GM21723 (cell line): ENCODE results near the gene EPB41L4A.
"Not testable (repeated sequence)": the region's sequence is repeated elsewhere in the genome, so short reads cannot be mapped to it uniquely, and the experiment has no call there.

Experiments used
- ATAC-seq: cut with Tn5 transposase; IDR thresholded peaks from one replicate; pipeline ENCODE4 v1.9.1; 2021; ENCODE audit warnings: mild to moderate bottlenecking, moderate library complexity; ENCODE audit not compliant: unreplicated experiment

Gene EPB41L4A

DNA sequence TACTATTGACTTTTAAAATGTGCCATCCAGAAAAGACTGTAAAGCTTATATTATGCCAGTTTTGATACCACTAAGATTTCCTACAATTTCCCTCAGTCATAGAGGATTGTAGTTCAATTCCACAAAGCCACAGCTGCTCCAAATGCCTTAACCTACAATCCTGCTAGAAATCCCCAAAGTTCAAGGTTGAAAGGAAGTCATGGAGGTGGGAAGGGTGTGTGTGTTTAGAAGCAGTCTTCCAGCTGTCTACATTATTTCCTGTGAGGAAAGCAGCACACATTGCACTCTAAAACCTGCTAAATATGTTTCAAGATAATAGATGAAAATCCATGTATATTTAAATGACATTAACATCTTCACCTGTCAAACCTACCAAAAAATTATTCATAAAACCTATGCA, 11.8 kb downstream of the EPB41L4A start:
- no peak for ATAC-seq

- ATAC-seq: no peak
These were observed 16.0 kb downstream of the EPB41L4A start for GRCh38 chr5:112403069-112403468.

DNA sequence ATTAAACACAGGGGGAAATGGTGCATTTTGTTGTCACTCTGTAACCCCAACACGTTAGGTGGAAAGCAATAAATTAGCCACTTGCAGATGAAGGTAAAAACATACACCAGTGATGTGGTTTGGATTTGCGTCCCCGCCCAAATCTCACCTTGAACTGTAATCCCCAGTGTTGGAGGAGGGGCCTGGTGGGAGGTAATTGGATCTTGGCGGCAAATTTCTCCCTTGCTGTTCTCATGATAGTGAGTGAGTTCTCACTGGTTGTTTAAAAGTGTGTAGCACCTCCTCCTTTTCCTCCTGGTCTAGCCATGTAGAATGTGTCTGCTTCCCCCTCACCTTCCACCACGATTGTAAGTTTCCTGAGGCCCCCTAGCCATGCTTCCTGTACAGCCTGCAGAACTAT, 17.2 kb downstream of the EPB41L4A start:
- no peak for ATAC-seq

DNA sequence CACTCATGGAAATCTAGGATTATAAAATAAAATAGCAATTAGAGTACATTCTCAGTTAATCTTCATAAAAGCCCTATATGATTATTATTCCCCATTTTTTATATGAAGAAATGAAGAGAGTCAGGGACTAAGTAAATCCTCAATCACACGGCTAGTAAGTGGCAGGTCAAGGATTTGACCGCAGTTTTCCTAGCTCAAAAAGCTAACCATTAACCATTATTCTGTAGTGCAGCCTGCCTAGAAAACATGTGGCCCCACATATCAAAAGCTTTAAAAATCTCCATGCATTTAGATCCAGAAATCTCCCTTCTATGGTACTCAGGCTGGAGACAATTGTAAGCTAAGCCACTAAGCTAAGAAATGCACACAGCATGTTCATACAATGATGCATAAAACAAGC, 21.4 kb downstream of the EPB41L4A start:
- ATAC-seq: no peak

GRCh38 chr5:112396430-112396829, 22.6 kb downstream of the EPB41L4A start:
- no peak for ATAC-seq

- ATAC-seq: not testable (repeated sequence)
These were observed 23.8 kb downstream of the EPB41L4A start for GRCh38 chr5:112395299-112395698.

DNA sequence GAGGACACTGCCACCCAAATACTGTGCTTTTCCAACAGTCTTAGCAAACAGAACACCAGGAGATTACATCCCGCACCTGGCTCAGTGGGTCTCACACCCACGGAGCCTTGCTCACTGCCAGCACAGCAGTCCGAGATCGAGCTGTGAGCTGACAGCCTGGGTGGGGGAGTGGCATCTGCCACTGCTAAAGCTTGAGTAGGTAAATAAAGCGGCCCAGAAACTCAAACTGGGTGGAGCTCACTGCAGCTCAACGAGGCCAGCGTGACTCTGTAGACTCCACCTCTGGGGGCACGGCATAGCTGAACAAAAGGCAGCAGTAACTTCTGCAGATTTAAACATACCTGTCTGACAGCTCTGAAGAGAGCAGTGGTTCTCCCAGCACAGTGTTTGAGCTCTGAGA, 28.8 kb downstream of the EPB41L4A start:
- ATAC-seq: no peak

DNA sequence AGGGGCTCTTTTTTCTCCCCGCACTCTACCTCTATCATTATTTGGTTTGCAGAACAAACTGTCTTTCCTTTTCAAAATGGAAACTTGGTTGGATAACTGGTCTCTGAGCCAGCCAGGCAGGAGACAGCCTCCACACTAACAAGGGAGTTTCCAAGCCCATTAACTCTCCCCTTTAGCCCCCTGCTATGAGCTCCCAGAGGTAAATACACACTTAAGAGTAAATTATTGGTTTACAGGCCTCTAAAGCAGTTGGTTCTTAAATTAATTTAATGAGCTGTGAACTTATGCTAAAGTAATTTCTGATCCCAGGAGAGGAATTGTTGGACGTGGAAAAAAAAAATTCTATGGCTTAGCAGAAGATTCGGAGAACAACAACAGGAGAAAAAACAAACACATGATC, 30.3 kb downstream of the EPB41L4A start:
- no peak for ATAC-seq

DNA sequence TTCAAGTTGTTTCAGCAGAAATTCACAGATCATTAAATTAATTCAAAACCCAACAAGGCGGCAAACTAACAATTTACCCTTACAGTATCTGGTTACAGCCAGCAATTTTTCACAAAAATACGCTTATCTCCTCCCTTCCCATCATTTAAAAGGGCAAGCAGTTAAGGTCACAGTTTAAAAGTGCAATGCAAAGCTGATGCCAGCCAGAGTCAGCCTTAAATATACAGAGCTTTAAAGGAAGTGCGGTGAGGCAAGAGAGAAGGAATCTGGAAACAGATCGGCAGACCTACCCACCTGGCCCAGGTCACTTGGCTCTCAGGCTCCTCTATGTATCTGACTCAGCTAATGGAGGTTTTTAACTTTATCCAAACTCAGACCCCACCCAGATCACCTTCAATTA, 31.0 kb downstream of the EPB41L4A start:
- ATAC-seq: no peak

DNA sequence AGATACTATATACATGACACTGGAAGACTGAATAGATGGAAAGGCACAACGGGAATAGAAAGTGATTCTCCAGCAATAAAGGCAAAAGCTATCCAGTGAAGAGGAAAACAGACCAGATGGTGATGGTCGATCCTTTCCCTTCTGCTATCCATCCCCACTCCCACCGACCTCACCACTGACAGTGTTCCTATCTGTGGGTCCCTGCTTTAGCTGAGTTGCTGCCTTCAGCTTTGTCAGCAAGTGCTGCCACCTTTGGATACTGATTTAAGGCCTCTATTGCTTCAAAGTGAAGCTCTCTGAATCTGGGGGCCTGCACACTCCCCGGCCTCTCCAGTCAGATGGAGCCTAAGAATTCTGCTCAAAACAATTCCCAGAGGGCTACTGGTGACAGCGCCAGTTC, 32.3 kb downstream of the EPB41L4A start:
- no peak for ATAC-seq

- no peak for ATAC-seq
These were observed 33.1 kb downstream of the EPB41L4A start for GRCh38 chr5:112385969-112386368.

- ATAC-seq: no peak
These were observed 33.5 kb downstream of the EPB41L4A start for GRCh38 chr5:112385566-112385965.

DNA sequence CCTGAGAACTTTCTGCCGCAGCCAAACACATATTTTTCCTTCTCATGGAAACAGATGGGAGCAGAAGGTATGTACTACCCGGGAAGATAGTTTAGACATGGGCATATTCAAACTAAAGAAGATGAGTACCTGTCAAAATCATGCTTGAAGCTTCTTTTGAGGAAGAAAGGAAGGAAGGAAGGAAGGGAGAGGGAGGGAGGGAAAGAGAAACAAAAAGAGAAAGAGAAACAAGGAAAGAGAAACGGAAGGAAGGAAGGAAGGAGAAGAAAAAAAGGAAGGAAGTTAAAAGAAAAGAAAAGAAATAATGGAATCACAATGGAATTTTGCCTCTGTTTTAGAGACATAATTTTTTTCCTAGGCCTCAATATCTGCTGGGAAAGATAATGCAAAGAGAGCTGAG, 34.6 kb downstream of the EPB41L4A start:
- ATAC-seq: no peak

- ATAC-seq: no peak
These were observed 36.2 kb downstream of the EPB41L4A start for GRCh38 chr5:112382886-112383285.

DNA sequence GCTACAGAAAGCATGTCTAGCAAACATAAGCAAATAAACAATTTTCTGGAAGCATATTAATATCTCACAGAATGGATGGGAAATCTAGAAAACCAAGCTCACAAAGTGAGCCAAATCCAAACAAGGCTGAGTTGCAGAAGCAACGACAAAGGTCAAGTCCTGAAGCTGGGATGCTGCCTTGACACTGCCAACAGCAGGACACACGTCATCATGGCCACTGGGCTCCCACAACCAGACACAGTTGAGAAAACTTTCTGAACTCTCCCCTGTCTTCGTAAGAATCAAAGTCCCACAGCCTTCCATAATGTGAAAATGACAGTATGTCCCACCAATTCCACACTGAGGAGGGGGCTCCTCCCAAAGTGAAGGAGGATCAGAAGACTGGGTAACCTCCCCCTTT, 37.6 kb downstream of the EPB41L4A start:
- no peak for ATAC-seq

- no peak for ATAC-seq
These were observed 39.3 kb downstream of the EPB41L4A start for GRCh38 chr5:112379542-112380325.

GRCh38 chr5:112374818-112375217, 44.3 kb downstream of the EPB41L4A start:
- no peak for ATAC-seq

- no peak for ATAC-seq
These were observed 44.7 kb downstream of the EPB41L4A start for GRCh38 chr5:112374356-112374755.

GRCh38 chr5:112373885-112374284, 45.2 kb downstream of the EPB41L4A start:
- no peak for ATAC-seq

- no peak for ATAC-seq
These were observed 46.5 kb downstream of the EPB41L4A start for GRCh38 chr5:112372543-112372942.

DNA sequence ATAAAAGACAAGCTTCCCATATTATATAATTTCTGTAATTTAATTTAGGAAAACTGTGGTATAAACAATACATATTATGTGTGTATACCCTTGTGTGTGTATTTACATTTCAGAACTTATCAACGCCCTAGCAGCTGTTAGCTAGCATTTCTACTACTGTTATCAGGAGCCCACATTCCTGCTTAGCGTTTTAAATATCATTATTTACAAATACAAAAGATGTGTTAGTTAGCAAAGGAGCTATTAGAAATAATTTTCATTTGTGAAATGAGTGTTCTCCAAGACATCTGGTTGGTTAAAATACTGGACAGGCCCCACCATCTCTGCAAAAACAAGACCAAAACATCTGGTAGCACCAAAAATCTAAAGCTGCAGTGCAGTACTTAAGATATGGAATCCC, 48.0 kb downstream of the EPB41L4A start:
- no peak for ATAC-seq

DNA sequence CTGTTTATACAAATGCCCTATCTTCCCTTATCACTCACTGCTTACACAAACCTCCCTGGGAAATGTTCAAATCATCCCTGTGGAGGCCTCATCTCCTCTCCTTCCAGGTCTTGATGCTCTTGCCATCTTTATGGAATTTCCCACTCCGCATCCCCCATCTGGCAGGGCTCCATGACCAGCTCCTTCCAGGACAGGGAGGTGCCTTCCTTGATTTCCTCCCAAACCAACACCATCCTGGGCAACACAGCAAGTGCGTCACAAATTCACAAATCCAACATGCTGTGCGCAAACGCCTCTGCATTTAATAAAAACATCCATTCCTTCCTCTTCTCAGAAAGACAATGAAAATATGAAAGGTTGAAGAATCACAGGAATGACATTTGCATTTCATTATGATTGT, 51.7 kb downstream of the EPB41L4A start:
- ATAC-seq: no peak

DNA sequence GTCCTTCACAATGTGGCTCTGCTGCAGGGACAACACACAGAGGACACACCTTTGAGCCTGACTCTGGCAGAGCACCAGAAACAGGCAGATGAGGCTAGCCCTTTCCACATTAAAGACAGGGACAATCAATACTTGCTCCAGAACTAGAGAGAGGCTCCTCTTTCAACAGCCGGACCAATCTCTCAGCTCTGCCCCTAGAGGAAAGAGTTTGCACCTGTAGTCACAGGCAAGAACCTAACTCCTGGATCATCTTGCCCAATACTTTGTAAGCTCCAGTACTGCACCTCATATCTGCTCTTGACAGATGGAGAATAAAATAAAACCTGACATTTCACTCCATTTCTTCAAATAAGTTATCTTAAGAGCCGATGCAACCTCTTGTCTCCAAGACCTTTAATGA, 52.1 kb downstream of the EPB41L4A start:
- no peak for ATAC-seq
